Stimulated activated effector memory CD8-positive, alpha-beta T cell treated with anti-CD3 and anti-CD28 coated beads, Interleukin-12 subunit alpha, Interleukin-12 subunit beta, amount 100 ng/mL, for 72 hours (primary cell): ENCODE data around the gene CREB5.

Source experiments
- ATAC-seq: fragments of 150-1000 bp; cut with Tn5 transposase; 2 replicates; pipeline ENCODE4 v1.10.0; 2021
- DNase-seq, 2 donors: peaks; one replicate each; pipeline ENCODE4 v3.0.0; 2021 to 2022; ENCODE audit warnings: low spot score in 2 of 2
- H3K27ac Mint-ChIP-seq: one replicate; pipeline ENCODE4 v1.8.0; 2022; ENCODE audit warnings: mild to moderate bottlenecking, mixed read lengths
- H3K36me3 Mint-ChIP-seq: one replicate; pipeline ENCODE4 v1.8.0; 2022; ENCODE audit warnings: mild to moderate bottlenecking, mixed read lengths
- H3K4me1 Mint-ChIP-seq: one replicate; pipeline ENCODE4 v1.8.0; 2022; ENCODE audit warnings: mixed read lengths
- H3K4me3 Mint-ChIP-seq: one replicate; pipeline ENCODE4 v1.8.0; 2022; ENCODE audit warnings: mild to moderate bottlenecking, mixed read lengths
- H3K9me3 Mint-ChIP-seq: one replicate; pipeline ENCODE4 v1.8.0; 2022; ENCODE audit warnings: mixed read lengths

The CREB5 gene

DNA sequence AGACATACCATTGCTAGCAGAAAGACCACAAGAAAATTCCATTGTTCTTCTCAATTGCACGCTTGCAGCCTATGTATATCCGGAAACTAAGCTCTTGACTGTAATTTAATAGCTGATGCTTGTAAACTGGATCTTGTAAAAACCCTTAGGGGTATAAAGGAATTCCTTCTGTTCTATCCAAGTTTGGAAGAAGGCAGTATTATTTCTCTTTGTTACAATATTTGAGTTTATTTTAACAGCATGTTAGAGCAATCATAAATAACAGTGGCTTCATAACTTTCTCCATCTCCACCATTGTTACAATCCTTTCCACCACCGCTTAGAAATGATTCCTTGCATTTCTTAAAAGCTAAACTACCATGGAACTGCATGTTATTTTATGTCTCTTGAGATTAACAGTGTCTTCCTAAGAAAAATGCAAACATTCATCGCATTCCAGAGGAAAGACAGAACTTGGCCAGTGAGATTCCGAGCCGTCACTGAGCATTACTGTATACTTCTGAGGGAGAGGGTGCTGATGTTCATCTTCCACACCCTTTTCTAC lies 453.4 kb downstream of the CREB5 start:
- H3K4me3 Mint-ChIP-seq, result no peak overlapping the region
- H3K9me3 Mint-ChIP-seq, result no peaks in the 10 kb centered on the region
- no peak for DNase-seq
- no peaks in the 10 kb centered on the region for H3K4me1 Mint-ChIP-seq
- ATAC-seq, result no peak
- H3K27ac Mint-ChIP-seq, result no peak overlapping the region
- no peaks in the 10 kb centered on the region for H3K36me3 Mint-ChIP-seq

DNA sequence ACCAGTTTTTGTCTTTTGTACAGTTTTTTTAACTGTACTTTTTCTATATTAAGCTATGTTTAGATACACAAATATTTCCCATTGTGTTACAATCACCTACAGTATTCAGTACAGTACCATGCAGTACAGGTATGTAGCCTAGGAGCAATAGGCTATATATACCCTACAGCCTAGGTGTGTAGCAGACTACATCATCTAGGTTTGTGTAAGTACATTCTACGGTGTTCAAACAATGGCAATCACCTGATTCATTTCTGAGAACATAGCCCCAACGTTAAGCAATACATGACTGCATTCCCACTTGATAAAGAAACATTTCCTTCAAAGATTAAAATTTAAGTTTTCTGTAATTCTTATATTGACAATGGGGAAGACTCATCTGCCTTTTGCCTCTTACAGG lies 456.4 kb downstream of the CREB5 start:
- Mint-ChIP-seq H3K27ac (no peak overlapping the region), H3K4me1 (no peaks in the 10 kb centered on the region), H3K36me3 (no peaks in the 10 kb centered on the region), H3K4me3 (no peak overlapping the region), H3K9me3 (no peaks in the 10 kb centered on the region)
- DNase-seq (no peak), ATAC-seq (no peak)

DNA sequence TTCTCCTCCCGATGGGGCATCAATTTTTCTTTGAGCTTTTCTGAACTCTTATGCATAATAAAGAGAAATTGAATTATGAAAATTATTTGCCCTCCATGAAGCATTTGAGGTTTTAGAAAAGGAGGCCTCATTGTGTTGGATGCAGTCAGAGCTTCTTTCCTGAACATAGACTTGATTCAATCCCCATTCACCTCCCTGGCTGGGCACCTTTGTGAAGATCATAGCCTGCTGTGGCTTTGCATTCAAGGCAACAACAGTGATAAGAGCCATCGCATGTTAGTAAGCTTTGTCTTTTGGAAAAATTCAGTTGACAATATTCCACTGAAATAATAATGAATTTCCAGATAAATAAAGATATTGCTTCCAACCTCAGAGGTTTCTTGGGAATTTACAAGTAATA lies 458.8 kb downstream of the CREB5 start:
- no peak for ATAC-seq
- peaks cover 3% of the 10 kb centered on the region for H3K9me3 Mint-ChIP-seq

DNA sequence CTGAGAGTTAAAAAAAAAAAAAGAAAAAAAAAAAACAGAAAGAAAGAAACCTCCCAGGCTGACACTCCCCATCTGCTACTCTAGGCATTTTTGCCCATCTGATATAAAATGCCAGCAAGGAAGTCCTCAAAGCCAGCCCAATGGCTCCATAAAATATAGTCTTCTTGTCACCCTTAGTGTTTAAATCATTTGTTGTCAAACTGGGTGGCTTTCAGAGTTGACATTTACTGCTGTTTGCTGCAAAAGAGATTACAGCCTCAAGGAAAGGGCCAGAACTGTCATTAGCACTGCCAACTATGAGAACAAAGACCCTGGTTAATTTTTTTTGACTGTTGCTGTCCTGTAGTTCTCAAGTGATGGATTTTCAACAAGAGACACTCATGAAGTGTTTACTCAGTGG lies 459.3 kb downstream of the CREB5 start:
- no peak overlapping the region for H3K27ac Mint-ChIP-seq
- no peak for DNase-seq
- H3K4me1 Mint-ChIP-seq, result no peaks in the 10 kb centered on the region
- no peak overlapping the region for H3K4me3 Mint-ChIP-seq
- no peak for ATAC-seq
- no peaks in the 10 kb centered on the region for H3K36me3 Mint-ChIP-seq
- peaks cover 3% of the 10 kb centered on the region for H3K9me3 Mint-ChIP-seq

More for the DNA sequence above, 458.8 kb downstream of the CREB5 start:
- Mint-ChIP-seq H3K36me3 (no peaks in the 10 kb centered on the region), H3K4me1 (no peaks in the 10 kb centered on the region), H3K27ac (no peak overlapping the region), H3K4me3 (no peak overlapping the region)
- no peak for DNase-seq

DNA sequence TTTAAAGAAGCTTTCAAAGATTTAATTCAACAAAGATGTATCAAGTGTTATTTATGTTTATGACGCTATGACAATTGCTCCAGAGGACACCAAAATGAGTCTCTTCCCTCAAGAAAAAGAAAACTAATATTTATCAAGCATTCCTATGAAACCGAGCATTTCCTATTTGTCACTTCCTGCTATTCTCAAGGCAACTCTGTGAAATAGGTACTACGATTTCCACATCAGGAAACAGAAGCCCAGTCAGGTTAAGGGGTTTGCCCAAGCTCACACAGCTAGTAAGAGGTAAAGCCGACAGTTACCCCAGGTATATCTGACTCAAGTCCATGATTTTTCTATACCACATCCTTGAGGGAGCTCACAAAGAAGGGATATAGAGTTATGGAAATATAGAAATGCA lies 459.9 kb downstream of the CREB5 start:
- Mint-ChIP-seq H3K9me3 (peaks cover 3% of the 10 kb centered on the region), H3K36me3 (no peaks in the 10 kb centered on the region), H3K4me3 (no peak overlapping the region), H3K27ac (no peak overlapping the region), H3K4me1 (no peaks in the 10 kb centered on the region)
- DNase-seq (no peak), ATAC-seq (no peak)

DNA sequence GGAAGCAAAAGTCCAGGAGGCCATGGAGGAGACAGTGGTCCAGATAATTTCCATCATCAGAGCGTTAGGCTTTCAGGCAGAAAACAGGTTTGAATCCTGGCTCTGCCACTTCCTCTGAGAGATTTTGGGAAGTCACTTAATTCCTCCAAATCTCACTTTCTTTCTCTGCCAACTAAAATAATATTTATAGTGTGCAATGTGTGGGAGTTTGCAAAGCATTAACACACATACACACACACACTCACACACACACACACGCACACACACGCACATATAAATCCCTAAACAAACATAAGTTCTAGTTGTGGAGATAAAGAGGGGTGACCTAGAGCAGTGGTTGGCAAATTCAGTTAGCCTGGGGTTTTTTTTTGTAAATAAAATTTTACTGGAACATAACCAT lies 461.0 kb downstream of the CREB5 start:
- H3K36me3 Mint-ChIP-seq, result no peaks in the 10 kb centered on the region
- H3K4me3 Mint-ChIP-seq, result no peak overlapping the region
- no peak overlapping the region for H3K27ac Mint-ChIP-seq
- DNase-seq (no peak), ATAC-seq (no peak)
- peaks cover 3% of the 10 kb centered on the region for H3K9me3 Mint-ChIP-seq
- no peaks in the 10 kb centered on the region for H3K4me1 Mint-ChIP-seq

DNA sequence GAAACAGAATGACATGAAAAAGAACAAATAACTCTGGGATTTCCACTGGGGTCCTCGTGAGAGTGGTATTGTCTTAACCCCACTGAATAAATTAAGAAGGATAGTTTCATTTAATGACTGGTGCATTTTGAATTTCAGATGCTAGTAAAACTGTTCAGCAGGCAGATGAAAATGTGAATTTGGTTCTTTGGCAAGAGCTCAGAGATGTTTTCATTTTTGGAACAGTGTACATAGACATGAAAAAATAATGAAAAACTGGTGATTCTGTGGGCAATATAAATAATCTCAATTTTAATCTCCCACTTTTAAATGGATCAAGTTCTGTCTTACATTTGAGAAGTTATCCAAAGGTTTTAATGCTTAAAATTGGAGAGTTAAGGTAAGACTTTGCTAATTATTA lies 461.7 kb downstream of the CREB5 start:
- Mint-ChIP-seq H3K27ac (no peak overlapping the region), H3K4me3 (no peak overlapping the region), H3K4me1 (no peaks in the 10 kb centered on the region), H3K36me3 (no peaks in the 10 kb centered on the region), H3K9me3 (peaks cover 3% of the 10 kb centered on the region)
- no peak for ATAC-seq
- DNase-seq, result no peak
